UCSD-AML1 (cell line): ENCODE results near the gene WDR27.

Experiments
- DNase-seq: peaks from one replicate; lab custom pipeline; 2025; ENCODE audit not compliant: unreplicated experiment; lab: John Stamatoyannopoulos, UW

WDR27 gene

GRCh38 chr6:169641461-169642085 lies 60.3 kb downstream of the WDR27 start:
- no peak for DNase-seq

- no peak for DNase-seq
Measured at GRCh38 chr6:169640983-169641382, 60.8 kb downstream of the WDR27 start.

GRCh38 chr6:169640351-169640852 lies 61.4 kb downstream of the WDR27 start:
- no peak for DNase-seq

DNA sequence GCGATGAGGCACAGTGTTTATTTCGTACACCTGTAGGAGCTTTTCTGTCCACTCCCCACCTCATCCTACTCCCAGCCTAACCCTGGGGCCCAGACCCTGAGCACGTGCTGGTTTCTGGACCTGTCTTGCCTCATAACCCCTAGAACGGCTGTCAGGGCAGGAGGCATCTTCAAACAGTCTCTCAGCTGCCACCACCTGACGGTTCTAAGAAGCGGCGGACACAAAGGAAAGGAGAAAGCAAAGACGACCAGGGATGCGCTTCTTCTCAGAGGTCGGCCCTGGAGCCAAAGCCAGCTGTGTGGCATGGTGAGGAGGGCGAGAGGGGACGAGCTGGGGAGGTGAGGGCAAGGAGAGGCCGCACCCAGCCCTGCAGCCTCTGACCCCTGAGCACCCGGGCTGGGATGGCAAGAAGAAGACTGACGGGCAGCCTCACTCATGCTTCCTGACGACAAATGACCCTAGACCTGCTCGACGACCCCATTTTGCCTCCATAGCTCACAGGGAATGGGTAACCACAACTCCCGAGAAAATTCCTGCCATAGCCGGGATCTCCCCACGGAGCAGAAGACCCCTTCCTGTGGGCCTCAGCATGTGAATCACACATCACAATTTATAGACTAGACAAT lies 62.1 kb downstream of the WDR27 start:
- DNase-seq: no peak

DNA sequence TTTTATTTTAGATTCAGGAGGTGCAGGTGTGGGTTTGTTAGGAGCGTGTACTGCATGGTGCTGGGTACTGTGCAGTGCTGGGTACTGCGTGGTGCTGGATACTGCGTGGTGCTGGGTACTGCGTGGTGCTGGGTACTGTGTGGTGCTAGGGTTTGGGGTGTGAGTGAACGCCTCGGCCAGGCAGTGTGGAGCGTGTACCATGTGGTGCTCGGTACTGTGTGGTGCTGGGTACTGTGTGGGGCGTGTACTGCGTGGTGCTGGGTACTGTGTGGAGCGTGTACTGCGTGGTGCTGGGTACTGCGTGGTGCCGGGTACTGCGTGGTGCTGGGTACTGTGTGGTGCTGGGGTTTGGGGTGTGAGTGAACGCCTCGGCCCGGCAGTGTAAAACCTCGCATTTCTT lies 62.9 kb downstream of the WDR27 start:
- no peak for DNase-seq

DNA sequence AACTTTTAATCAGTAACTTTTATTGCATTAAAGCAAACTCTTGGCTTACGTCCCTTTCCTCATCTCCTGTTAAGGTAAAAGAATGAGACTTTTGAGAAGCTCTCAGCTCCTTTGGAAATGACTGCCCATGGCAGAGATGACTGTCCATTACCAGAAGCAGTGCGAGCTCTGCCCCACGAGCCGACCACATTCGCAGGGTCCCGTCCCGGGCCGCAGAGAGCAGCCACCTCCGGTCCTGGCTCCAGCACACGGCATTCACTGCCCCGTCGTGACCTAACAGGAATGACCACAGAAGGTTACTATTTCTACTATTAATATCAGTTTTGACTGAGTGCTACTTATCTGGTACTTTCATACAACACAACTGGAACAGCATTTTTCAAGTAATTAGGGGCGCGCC lies 63.4 kb downstream of the WDR27 start:
- no peak for DNase-seq

- no peak for DNase-seq
Measured at GRCh38 chr6:169635345-169635744, 66.5 kb downstream of the WDR27 start.

GRCh38 chr6:169632841-169633240 lies 69.0 kb downstream of the WDR27 start:
- no peak for DNase-seq

DNA sequence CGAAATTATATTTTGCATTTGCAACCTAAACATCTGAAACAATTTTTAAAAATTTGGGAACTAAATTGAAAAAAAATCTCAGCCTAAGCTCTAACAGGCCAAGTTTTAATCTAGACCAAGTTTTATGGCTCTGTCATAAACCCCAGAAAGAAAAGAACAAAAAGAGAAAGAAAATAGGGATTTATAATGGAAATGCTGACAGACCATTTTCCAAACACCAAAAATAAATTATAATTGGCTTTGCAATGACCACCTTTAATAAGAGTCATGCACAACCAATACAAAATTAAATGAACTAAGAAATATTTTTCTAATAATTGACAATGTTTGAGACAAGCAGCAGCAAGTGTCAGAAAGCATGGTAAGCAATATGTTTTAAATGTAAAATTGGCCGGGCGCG lies 72.6 kb downstream of the WDR27 start:
- no peak for DNase-seq

GRCh38 chr6:169627736-169628607 lies 73.9 kb downstream of the WDR27 start:
- no peak for DNase-seq

DNA sequence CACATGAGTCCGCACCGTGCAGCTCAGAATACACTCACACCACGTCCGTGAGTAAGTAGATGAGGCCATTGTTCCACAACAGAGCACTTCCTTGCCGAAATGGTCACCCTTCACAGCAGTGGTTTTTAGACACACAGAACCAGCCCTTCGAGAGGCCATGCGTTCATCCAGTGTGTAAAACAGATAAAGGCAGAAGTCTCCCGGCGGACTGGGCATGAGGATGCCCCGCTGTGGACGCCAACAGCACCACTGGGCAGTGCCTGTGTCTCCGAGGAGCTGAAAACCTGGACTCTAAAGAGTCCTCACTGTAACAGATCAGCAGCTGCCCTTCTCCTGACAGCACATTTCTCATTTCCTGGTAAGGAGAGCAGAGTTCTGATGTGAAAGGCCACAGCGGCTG lies 75.2 kb downstream of the WDR27 start:
- DNase-seq: no peak

- no peak for DNase-seq
Measured at GRCh38 chr6:169626169-169626568, 75.7 kb downstream of the WDR27 start.

- DNase-seq: no peak
Measured at GRCh38 chr6:169625376-169625775, 76.5 kb downstream of the WDR27 start.

- no peak for DNase-seq
Measured at GRCh38 chr6:169624785-169625184, 77.0 kb downstream of the WDR27 start.

DNA sequence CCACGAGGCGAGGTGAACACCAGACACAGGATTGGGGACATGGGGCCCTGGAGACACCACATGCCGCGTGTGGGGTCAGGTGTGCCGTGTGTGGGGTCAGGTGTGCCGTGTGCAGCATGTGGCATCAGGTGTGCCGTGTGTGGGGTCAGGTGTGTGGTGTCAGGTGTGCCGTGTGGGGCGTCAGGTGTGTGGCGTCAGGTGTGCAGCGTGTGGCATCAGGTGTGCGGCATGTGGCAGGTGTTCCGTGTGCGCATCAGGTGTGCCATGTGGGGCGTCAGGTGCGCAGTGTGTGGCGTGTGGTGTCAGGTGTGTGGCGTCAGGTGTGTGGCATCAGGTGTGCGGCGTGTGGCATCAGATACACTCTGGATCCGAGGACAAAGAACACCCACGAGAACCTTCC lies 77.9 kb downstream of the WDR27 start:
- no peak for DNase-seq

DNA sequence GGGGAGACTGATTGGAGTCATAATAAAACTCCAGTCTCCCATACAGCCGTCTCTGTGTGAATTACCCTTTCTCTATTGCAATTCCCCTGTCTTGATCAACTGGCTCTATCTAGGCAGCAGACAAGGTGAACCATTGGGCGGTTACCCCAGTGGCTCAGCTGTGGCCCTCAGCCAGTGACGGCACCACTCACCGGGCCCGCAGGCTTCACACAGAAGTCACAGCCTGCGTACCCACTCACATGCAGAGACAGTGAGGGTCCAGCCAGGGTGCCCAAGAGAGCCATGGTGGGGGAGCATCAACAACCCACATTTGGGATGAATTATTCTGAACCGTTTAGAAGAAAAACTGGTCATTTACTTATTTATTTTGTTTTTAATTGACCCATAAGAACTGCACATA lies 78.5 kb downstream of the WDR27 start:
- DNase-seq: no peak

DNA sequence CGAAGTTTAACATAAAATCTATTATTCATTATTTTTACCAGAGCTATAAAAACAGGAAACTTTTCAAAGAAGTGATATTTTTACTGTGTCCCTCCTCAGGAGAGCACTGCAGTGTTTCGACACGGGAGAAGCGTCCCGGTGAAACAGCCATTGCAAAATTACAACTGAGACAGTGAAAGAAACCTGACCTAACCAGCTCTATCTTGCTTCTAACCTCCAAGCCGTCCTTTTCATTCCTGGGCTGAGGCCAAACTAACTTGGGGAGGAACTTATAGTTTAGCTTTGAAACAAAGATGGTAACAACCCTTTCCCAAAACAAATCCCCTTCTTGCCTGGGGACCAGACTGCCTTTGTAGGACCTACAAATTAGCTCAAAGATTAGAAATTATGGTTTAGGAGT lies 79.2 kb downstream of the WDR27 start:
- no peak for DNase-seq

DNA sequence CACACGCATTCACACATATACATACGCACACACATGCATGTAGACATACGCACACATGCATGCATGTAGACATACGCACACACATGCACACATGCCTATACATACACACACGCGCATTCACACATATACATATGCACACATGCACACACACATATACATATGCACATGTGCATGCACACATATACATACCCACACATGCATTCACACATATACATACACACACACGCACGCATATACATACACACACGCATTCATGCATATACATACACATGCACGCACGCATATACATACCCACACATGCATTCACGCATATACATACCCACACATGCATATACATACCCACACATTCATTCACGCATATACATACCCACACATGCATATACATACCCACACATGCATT lies 80.5 kb downstream of the WDR27 start:
- DNase-seq: no peak

DNA sequence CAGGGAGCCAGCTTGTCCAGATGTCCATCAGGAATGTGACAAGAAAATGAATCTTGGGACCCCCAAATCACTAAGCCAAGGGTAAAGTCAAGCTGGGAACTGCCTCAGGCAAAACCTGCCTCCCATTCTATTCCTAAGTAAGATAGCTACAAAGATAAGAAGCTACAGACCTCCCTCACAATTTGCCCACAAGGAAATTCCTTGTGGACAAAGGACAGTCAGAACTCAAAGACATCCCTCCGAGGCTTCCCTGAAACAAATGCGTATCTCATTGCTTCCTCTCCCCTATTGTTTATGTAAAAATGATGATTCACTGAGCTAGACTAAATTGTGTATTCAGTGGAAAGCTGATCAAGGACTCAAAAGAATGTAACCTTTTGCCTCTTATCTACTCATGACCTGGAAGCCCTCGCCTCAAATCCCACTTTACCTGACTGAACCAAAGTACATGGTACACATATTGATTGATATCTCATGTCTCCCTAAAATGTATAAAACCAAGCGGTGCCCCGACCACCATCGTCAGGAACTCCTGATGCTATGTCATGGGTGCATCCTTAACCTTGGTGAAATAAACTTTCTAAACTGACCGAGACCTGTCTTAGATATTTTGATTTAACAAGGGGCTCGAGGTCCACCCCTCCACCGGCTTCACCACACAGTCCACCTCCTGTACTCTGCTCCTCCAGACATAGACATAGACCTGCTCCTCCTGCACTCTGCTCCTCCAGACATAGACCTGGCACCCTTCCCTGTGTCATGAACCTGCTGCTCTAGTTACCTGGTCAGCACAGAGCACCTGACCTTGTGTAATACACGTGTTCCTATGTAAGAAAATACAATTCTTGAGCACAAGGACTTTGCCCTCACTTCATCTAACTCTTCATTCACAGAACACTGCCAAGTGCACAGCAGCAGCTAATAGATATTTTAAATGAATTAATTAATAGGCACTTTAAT lies 81.4 kb downstream of the WDR27 start:
- no peak for DNase-seq

DNA sequence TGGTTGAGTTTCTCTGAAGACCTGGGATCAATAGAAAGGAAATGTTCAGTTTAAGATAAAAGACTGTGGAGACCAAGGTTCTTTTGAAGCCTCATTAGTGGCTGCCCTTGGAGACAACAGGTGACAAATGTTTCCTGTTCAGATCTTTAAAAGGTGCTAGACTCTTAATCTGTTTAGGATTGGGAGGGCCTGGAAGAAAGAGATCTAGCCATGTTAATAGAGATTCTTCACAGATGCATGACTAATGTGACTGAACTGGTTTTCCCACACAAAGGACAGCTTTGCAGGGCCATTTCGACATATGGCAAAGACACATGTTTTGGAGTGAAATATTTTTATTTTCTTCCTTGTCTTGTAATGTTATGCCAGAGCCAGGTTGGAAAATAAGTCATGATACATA lies 82.2 kb downstream of the WDR27 start:
- no peak for DNase-seq
